Left lung (tissue), 10 donors: Measurements from ENCODE around the gene GPR21. TPM values are rescaled to one million over a fixed set of nuclear protein-coding genes. Genes with fewer than 3 reads are reported as not detected.

Experiments used
- ATAC-seq: fragments of 200-7000 bp; cut with Tn5 transposase; one replicate; pipeline ENCODE4 v1.9.1; 2020; ENCODE audit warnings: moderate library complexity
- DNase-seq, 4 donors: peaks; one replicate each; pipeline ENCODE4 v3.0.0-alpha.2; 2013 to 2020
- H3K27ac ChIP-seq, 2 donors: fragments of 200-600 bp; sonication (generic) in 1 of 2; one replicate each; pipeline versions ENCODE4 v1.5.0 to v1.8.0; 2020 to 2021
- H3K27me3 ChIP-seq, 2 donors: fragments of 200-600 bp; sonication (generic) in 1 of 2; one replicate each; pipeline versions ENCODE4 v1.5.0 to v1.8.0; 2020 to 2021
- H3K36me3 ChIP-seq, 2 donors: fragments of 200-600 bp; sonication (generic) in 1 of 2; one replicate each; pipeline versions ENCODE4 v1.5.0 to v1.8.0; 2020 to 2021
- H3K4me1 ChIP-seq, 2 donors: fragments of 200-600 bp; one replicate each; pipeline ENCODE4 v1.8.0; 2021
- H3K4me3 ChIP-seq, 2 donors: fragments of 200-600 bp; sonication (generic) in 1 of 2; one replicate each; pipeline versions ENCODE4 v1.5.0 to v1.8.0; 2020 to 2021; ENCODE audit warnings: mild to moderate bottlenecking in 1 of 2
- H3K9me3 ChIP-seq, 2 donors: fragments of 200-600 bp; sonication (generic) in 1 of 2; one replicate each; pipeline versions ENCODE4 v1.5.0 to v1.8.0; 2020 to 2021
- CTCF ChIP-seq, 2 donors: fragments of 200-600 bp; sonication (generic) in 1 of 2; IDR thresholded peaks; one replicate each; pipeline versions ENCODE4 v1.5.0 to v1.8.0; 2021; ENCODE audit warnings: antibody characterized with exemption in 2 of 2
- intact Hi-C, 2 donors: fragments of 100-400 bp; cut with DNase I; formaldehyde crosslinking; loops; one replicate each; pipeline versions ENCODE4 v1.11.2 to v1.14.2; 2022
- polyA plus RNA-seq, 6 donors: library from polyadenylated mRNA; unstranded; fragments of 120-200 nt; gene quantifications; one replicate each; pipeline ENCODE4 v1.2.1, GENCODE V29; 2013; ENCODE audit not compliant: insufficient read length in 6 of 6
- total RNA-seq, 2 donors: library from RNA; stranded (reverse); fragmentation: NEBNext Ultra II Directional; extraction: Animal tissue kit (Norgen Biotek cat#: 25700); gene quantifications; one replicate each; pipeline ENCODE4 v1.2.1, GENCODE V29; 2021
- donor health status: DM: no; HTN: yes; CAD: no.
- donor health status: DM: no; HTN: no; CAD: no.

Gene GPR21
- total and polyA plus RNA-seq, 8 donors: 0.22 to 0.63 (median 0.41) TPM; not detected in 3

GRCh38 chr9:123016631-123017030 is 16.8 kb upstream of the GPR21 start:
- H3K36me3 ChIP-seq: peaks cover 0 to 87% of the 10 kb centered on the region in 2 donors
- no peak for ATAC-seq
- intact Hi-C loops: no loop called here

GRCh38 chr9:123020796-123021195 is 12.7 kb upstream of the GPR21 start:
- Histone ChIP-seq H3K36me3 (peaks cover 0 to 83% of the 10 kb centered on the region in 2 donors), H3K27ac (no peak overlapping the region), H3K27me3 (no peaks in the 10 kb centered on the region), H3K4me1 (no peaks in the 10 kb centered on the region), H3K4me3 (no peak overlapping the region), H3K9me3 (no peaks in the 10 kb centered on the region)
- ATAC-seq (no peak), DNase-seq (no peak)
- intact Hi-C loops: no loop called here
- TF ChIP-seq CTCF (IDR thresholded peaks at IDR 0.05): no peak

More at GRCh38 chr9:123016631-123017030, 16.8 kb upstream of the GPR21 start:
- peaks cover 0 to 10% of the 10 kb centered on the region in 2 donors for H3K4me1 ChIP-seq
- no peak overlapping the region for H3K4me3 ChIP-seq
- H3K9me3 ChIP-seq: peaks cover 0 to 3% of the 10 kb centered on the region in 2 donors
- H3K27me3 ChIP-seq: no peaks in the 10 kb centered on the region
- no peak for TF ChIP-seq CTCF (IDR thresholded peaks at IDR 0.05)
- DNase-seq: no peak
- H3K27ac ChIP-seq: no peak overlapping the region

GRCh38 chr9:123026425-123026824 is 7.0 kb upstream of the GPR21 start:
- intact Hi-C loops: no loop called here
- H3K27me3 ChIP-seq: no peaks in the 10 kb centered on the region
- TF ChIP-seq CTCF (IDR thresholded peaks at IDR 0.05): no peak
- peaks cover 0 to 9% of the 10 kb centered on the region in 2 donors for H3K4me1 ChIP-seq
- H3K27ac ChIP-seq: no peak overlapping the region
- no peaks in the 10 kb centered on the region for H3K9me3 ChIP-seq
- DNase-seq: no peak
- peak; percentile 64 for ATAC-seq
- no peak overlapping the region for H3K4me3 ChIP-seq
- peaks cover 0 to 40% of the 10 kb centered on the region in 2 donors for H3K36me3 ChIP-seq

DNA sequence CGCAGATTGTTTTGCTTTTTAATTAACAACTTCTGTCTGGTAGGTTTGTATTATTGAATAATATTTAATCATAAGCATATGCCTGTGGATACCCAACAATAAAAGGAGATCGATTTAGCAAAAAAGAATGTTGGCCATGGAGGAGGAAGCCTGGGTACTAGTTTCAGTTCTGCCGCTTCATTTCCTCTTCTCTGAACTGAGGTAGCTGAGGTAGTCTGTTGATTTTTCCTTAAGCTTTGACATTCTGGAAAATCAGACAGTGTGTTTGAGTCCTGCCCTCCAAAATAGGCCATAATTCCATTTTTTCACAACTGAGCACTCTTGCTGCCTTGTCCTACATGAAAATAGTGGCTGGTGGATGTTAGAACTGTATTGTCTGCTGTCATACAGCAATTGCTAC is 6.0 kb upstream of the GPR21 start:
- Histone ChIP-seq H3K36me3 (peaks cover 0 to 29% of the 10 kb centered on the region in 2 donors), H3K9me3 (no peaks in the 10 kb centered on the region), H3K27ac (no peak overlapping the region), H3K4me3 (no peak overlapping the region), H3K27me3 (no peaks in the 10 kb centered on the region), H3K4me1 (peaks cover 0 to 9% of the 10 kb centered on the region in 2 donors)
- ATAC-seq (no peak), DNase-seq (no peak)
- TF ChIP-seq CTCF (IDR thresholded peaks at IDR 0.05): no peak
- intact Hi-C loops: no loop called here

- no peak overlapping the region for H3K4me3 ChIP-seq
- H3K9me3 ChIP-seq: no peaks in the 10 kb centered on the region
- no peak overlapping the region for H3K27ac ChIP-seq
- H3K27me3 ChIP-seq: no peaks in the 10 kb centered on the region
- intact Hi-C loops: no loop called here
- TF ChIP-seq CTCF (IDR thresholded peaks at IDR 0.05): no peak
- H3K36me3 ChIP-seq: peaks cover 0 to 23% of the 10 kb centered on the region in 2 donors
- ATAC-seq: no peak
- peaks cover 0 to 13% of the 10 kb centered on the region in 2 donors for H3K4me1 ChIP-seq
- no peak for DNase-seq
Measured at GRCh38 chr9:123028136-123028535, 5.3 kb upstream of the GPR21 start.
